Measurements from ENCODE around the gene HDAC11.
"Not testable (repeated sequence)": the region's sequence is repeated elsewhere in the genome, so short reads cannot be mapped to it uniquely, and the experiment has no call there.

Gene HDAC11, protein sequence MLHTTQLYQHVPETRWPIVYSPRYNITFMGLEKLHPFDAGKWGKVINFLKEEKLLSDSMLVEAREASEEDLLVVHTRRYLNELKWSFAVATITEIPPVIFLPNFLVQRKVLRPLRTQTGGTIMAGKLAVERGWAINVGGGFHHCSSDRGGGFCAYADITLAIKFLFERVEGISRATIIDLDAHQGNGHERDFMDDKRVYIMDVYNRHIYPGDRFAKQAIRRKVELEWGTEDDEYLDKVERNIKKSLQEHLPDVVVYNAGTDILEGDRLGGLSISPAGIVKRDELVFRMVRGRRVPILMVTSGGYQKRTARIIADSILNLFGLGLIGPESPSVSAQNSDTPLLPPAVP

GRCh38 chr3:13479582-13480339 lies at the start of gene HDAC11:
TSS of gene HDAC11 (plus strand) at chr3:13480306. CDS start at chr3:13480348, 42 bp downstream.
- peak within 1 kb of the TSS; percentile 68 for H3K4me3 ChIP-seq (ENCODE audit: low read length)
- peak; percentile 20 for TF ChIP-seq CTCF (IDR thresholded peaks at IDR 0.05; ENCODE audit: insufficient read depth, low read depth, low read length, missing control alignments)
- DNase-seq (ENCODE audit: low read depth): peak; percentile 97

DNA sequence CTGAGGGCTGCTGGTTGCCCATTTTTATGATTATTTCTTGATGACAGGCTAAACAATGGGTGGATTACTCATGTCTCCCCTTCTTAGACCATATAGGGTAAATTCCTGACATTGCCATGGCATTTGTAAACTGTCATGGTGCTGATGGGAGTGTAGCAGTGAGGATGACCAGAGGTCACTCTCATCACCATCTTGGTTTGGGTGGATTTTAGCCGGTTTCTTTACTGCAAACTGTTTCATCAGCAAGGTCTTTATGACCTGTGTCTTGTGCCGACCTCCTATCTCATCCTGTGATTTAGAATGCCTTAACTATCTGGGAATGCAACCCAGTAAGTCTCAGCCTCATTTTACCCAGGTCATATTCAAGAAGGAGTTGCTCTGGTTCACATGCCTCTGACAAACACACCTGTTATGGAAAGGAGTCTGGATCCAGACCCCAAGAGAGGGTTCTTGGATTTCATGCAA lies 49.7 kb upstream of the HDAC11 start:
- not testable (repeated sequence) for H3K4me3 ChIP-seq (ENCODE audit: low read length); DNase-seq (ENCODE audit: low read depth)

DNA sequence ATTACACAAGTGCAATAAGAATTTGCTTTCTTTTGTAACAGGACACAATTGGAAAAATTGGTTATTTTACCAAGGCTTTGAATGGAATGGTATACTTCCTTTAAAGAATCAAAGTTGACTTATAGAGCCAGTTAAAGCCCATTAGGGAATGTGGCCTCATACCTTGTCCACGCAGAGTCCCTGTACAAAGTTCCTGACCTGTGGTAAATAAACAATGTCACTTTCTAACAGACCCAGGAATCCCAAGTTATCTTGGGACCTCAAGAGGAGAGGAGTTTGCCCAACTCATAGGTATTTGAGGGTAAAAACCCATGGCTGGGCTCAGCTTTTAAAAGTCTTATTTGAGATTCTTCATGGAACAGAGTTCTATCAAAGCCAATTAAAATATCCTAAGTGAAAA lies 48.0 kb upstream of the HDAC11 start:
- TF ChIP-seq CTCF (IDR thresholded peaks at IDR 0.05; ENCODE audit: insufficient read depth, low read depth, low read length, missing control alignments): no peak
- no peak for DNase-seq (ENCODE audit: low read depth)
- H3K4me3 ChIP-seq (ENCODE audit: low read length): no peak overlapping the region

DNA sequence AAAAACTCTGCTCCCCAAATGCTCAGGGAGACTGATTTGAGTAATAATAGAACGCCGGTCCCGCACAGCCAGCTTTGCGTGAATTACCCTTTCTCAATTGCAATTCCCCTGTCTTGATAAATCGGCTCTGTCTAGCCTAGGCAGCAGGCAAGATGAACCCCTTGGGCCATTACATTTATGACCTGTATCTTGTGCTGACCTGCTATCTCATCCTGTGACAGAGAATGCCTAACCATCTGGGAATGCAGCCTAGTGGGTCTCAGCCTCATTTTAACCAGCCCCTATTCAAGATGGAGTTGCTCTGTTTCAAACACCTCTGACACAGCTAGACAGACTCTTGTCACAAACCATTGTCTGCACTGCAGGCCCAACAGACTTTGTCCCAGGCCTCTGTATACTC lies 46.2 kb upstream of the HDAC11 start:
- no peak for TF ChIP-seq CTCF (IDR thresholded peaks at IDR 0.05; ENCODE audit: insufficient read depth, low read depth, low read length, missing control alignments)
- DNase-seq (ENCODE audit: low read depth): no peak
- no peak overlapping the region for H3K4me3 ChIP-seq (ENCODE audit: low read length)

GRCh38 chr3:13436213-13436612 lies 43.9 kb upstream of the HDAC11 start:
- DNase-seq (ENCODE audit: low read depth); H3K4me3 ChIP-seq (ENCODE audit: low read length): not testable (repeated sequence)

- H3K4me3 ChIP-seq (ENCODE audit: low read length): no peak overlapping the region
- DNase-seq (ENCODE audit: low read depth): peak; percentile 15
- no peak for TF ChIP-seq CTCF (IDR thresholded peaks at IDR 0.05; ENCODE audit: insufficient read depth, low read depth, low read length, missing control alignments)
These were observed 39.8 kb upstream of the HDAC11 start for GRCh38 chr3:13440204-13440817.

- H3K4me3 ChIP-seq (ENCODE audit: low read length); DNase-seq (ENCODE audit: low read depth): not testable (repeated sequence)
These were observed 37.2 kb upstream of the HDAC11 start for GRCh38 chr3:13442882-13443281.

GRCh38 chr3:13451301-13451673 lies 28.8 kb upstream of the HDAC11 start:
- H3K4me3 ChIP-seq (ENCODE audit: low read length): peak overlapping the region; percentile 67
- no peak for TF ChIP-seq CTCF (IDR thresholded peaks at IDR 0.05; ENCODE audit: insufficient read depth, low read depth, low read length, missing control alignments)
- DNase-seq (ENCODE audit: low read depth): peak; percentile 67

Measured in epithelial cell of esophagus (primary cell).